Mesothelial cell of epicardium (in vitro differentiated cells): Measurements from ENCODE around the gene POLK. TPM values are rescaled to one million over a fixed set of nuclear protein-coding genes. Genes with fewer than 3 reads are reported as not detected.

Experiments used
- DNase-seq, 2 experiments: peaks; one replicate each; pipeline ENCODE4 v3.0.0; 2021; ENCODE audit warnings: low spot score in 2 of 2; ENCODE audit not compliant: unreplicated experiment in 2 of 2
- H3K27ac Mint-ChIP-seq: 2 replicates; pipeline ENCODE4 v1.8.0; 2021; ENCODE audit warnings: mixed read lengths
- H3K27me3 Mint-ChIP-seq: 2 replicates; pipeline ENCODE4 v1.8.0; 2021; ENCODE audit warnings: low read depth, mixed read lengths
- H3K36me3 Mint-ChIP-seq: 2 replicates; pipeline ENCODE4 v1.8.0; 2021; ENCODE audit warnings: mixed read lengths
- H3K4me1 Mint-ChIP-seq: 2 replicates; pipeline ENCODE4 v1.8.0; 2021; ENCODE audit warnings: mixed read lengths
- H3K4me3 Mint-ChIP-seq: 2 replicates; pipeline ENCODE4 v1.8.0; 2021; ENCODE audit warnings: mild to moderate bottlenecking, moderate library complexity, mixed read lengths
- H3K9me3 Mint-ChIP-seq: 2 replicates; pipeline ENCODE4 v1.8.0; 2021; ENCODE audit warnings: mixed read lengths
- total RNA-seq: library from RNA; stranded (reverse); gene quantifications from 3 replicates; pipeline ENCODE4 v1.2.1, GENCODE V29; 2021
- TF ChIP-seq, protein P1 (sequence below): fragments of 200-600 bp; sonication (generic); IDR thresholded peaks from one replicate; pipeline ENCODE4 v1.5.0; 2021; ENCODE audit warnings: antibody characterized with exemption; ENCODE audit not compliant: unreplicated experiment

Gene POLK
- total RNA-seq, 1 donor from 2014 or later = 29.2 TPM

DNA sequence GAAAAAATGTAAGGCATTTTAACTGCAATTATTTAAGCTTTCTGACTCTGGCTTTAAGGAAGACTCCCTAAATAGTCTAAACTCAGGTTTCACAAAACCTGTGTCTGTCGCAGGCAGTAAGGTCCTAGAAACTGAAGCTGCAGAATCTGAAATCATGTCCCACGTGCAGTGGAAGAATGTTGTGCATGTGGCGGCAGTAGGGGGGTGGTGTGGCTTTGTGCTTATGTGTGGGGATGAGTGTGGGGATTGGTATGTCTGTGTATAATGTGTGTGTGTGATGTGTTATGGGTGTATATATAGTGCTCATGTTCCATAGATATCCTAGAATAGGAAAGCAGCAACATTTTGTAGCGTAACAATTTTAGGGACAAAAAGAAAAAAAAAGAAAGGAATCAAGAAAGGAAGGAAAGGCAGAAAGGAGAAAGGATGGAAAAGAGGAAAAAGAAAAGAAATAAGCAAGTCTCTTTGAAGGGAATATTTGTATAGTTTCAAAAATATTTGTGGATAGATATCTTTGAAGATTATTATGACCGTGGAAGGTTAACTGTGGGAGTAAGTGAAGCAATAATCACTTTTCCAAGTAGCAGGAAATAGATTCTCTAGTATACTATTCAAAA lies 106.2 kb downstream of the POLK start:
- Mint-ChIP-seq H3K4me3 (no peak overlapping the region), H3K27me3 (no peaks in the 10 kb centered on the region), H3K4me1 (peaks cover 53% of the 10 kb centered on the region), H3K36me3 (no peaks in the 10 kb centered on the region), H3K9me3 (no peaks in the 10 kb centered on the region), H3K27ac (peak overlapping the region; percentile 87)
- no peak for DNase-seq
- TF ChIP-seq, protein P1, sequence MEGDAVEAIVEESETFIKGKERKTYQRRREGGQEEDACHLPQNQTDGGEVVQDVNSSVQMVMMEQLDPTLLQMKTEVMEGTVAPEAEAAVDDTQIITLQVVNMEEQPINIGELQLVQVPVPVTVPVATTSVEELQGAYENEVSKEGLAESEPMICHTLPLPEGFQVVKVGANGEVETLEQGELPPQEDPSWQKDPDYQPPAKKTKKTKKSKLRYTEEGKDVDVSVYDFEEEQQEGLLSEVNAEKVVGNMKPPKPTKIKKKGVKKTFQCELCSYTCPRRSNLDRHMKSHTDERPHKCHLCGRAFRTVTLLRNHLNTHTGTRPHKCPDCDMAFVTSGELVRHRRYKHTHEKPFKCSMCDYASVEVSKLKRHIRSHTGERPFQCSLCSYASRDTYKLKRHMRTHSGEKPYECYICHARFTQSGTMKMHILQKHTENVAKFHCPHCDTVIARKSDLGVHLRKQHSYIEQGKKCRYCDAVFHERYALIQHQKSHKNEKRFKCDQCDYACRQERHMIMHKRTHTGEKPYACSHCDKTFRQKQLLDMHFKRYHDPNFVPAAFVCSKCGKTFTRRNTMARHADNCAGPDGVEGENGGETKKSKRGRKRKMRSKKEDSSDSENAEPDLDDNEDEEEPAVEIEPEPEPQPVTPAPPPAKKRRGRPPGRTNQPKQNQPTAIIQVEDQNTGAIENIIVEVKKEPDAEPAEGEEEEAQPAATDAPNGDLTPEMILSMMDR = no peak

DNA sequence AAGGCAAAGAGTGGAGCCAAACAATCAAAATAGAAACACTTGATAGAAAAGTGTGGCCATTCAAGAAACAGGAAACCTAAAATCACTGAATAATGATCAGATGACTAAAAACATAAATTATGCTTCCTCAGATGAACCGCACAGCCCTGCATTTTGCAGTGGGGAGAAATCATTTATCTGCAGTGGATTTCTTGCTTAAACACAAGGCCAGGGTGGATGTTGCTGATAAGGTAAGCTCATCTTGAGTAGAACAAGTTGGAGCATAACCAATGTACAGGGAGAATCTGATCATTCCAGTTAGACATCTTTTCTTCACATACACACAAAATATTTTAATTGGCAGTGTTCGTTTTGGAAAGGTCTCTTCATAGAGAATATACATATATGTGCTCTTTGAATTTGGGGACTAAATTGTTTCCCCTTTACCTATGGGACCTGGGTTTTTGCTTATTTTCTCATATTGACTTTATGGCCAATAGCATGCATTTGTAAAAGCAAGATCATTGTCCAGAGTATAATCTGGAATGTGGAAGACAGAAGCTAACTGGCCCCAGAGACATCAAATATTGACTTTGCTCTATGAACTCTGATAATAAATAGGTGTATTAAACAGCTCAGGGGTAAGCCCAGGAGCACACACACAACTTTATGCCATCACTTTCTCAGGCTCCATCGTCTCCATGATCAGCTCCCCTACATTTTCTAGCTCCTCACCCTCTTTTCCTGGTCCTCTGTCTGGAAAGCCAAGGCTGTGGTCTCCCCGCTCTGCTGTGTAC lies 108.7 kb downstream of the POLK start:
- Mint-ChIP-seq H3K9me3 (no peaks in the 10 kb centered on the region), H3K36me3 (no peaks in the 10 kb centered on the region), H3K4me3 (no peak overlapping the region), H3K27ac (peak overlapping the region; percentile 87), H3K27me3 (no peaks in the 10 kb centered on the region), H3K4me1 (peaks cover 58% of the 10 kb centered on the region)
- no peak for DNase-seq
- TF ChIP-seq, protein P1 = no peak

DNA sequence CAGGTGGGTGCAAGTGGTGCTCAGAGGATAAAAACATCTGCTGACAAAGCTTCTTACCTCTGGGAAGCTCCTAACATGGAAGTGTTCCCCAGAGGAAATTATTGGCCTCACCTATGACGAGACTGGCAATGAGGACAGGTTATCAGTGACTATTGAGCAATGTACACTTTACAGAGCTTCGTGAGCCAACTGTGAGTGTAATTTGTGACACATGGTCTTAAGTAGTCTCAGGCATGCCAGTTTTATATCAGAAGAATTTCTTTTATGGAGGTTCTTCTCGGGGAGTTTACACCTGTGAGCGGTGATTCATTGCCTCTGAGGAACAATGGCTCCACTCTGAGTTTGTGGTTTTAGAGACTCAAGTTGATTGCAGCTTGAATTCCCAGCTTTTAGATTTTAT lies 110.9 kb downstream of the POLK start:
- TF ChIP-seq, protein P1 = no peak
- H3K36me3 Mint-ChIP-seq = no peaks in the 10 kb centered on the region
- no peak overlapping the region for H3K27ac Mint-ChIP-seq
- H3K4me3 Mint-ChIP-seq = no peak overlapping the region
- no peaks in the 10 kb centered on the region for H3K27me3 Mint-ChIP-seq
- no peak for DNase-seq
- H3K9me3 Mint-ChIP-seq = no peaks in the 10 kb centered on the region
- H3K4me1 Mint-ChIP-seq = peaks cover 41% of the 10 kb centered on the region

DNA sequence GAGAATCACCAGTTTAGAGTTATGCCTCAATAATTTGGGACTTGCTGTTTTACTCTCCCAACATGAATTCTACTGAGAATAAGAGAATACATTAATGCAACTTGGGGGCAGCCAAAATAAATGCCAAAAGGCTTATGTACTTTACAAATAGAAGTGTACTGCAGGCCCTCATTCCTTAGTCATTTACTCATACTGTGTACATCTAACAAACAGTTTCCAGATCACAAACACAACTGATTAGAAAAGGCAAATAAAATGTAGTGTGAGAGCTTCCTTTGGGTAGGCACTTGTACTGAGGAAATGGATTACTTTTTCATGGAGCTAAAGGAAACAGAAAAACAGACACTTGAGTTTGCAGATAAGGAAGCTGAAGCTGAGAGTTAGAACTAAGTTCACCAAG lies 112.2 kb downstream of the POLK start:
- Mint-ChIP-seq H3K4me3 (no peak overlapping the region), H3K27ac (peak overlapping the region; percentile 61), H3K27me3 (no peaks in the 10 kb centered on the region), H3K9me3 (no peaks in the 10 kb centered on the region), H3K36me3 (no peaks in the 10 kb centered on the region), H3K4me1 (peaks cover 39% of the 10 kb centered on the region)
- TF ChIP-seq, protein P1 = no peak
- DNase-seq = no peak

DNA sequence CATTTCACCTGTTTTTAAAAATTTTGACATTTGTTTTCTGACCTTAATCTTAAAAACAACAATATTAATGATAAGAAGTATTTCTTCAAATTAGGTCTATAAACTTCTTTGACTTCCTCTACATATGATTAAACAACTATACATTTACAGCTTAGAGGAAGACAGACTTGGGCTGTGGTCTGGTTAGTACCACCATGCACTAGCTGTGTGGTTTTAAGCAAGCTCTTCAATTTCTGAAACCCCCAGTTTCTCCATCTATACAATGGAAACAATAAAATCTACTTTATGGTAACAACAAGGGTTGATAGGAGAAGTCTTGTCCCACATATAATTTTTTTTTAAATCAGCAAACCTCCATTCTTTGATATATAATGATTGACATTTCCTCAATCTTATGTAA lies 115.3 kb downstream of the POLK start:
- peaks cover 15% of the 10 kb centered on the region for H3K4me1 Mint-ChIP-seq
- TF ChIP-seq, protein P1 = no peak
- no peak overlapping the region for H3K4me3 Mint-ChIP-seq
- H3K36me3 Mint-ChIP-seq = no peaks in the 10 kb centered on the region
- H3K27me3 Mint-ChIP-seq = no peaks in the 10 kb centered on the region
- no peak overlapping the region for H3K27ac Mint-ChIP-seq
- no peaks in the 10 kb centered on the region for H3K9me3 Mint-ChIP-seq
- no peak for DNase-seq
